Measurements from ENCODE around the gene CCR3. TPM values are rescaled to one million over a fixed set of nuclear protein-coding genes. Genes with fewer than 3 reads are reported as not detected.

Gene CCR3
- total RNA-seq, 4 donors from 2014 or later, result not detected

- intact Hi-C loops (cut with DNase I), result no loop called here
- Histone ChIP-seq H3K9me3 (no peaks in the 10 kb centered on the region), H3K36me3 (no peaks in the 10 kb centered on the region), H3K4me3 (no peak overlapping the region), H3K27me3 (peaks cover 0 to 23% (median 0%) of the 10 kb centered on the region in 4 donors), H3K27ac (no peak overlapping the region), H3K4me1 (peaks cover 0 to 7% (median 0%) of the 10 kb centered on the region in 3 donors)
- TF ChIP-seq CTCF (IDR thresholded peaks at IDR 0.05) (no peak), POLR2A (IDR thresholded peaks at IDR 0.05) (no peak)
- 36 to 55% methylated on average over 3 of the region's 3 CpGs for WGBS, 2 donors
- no peak for DNase-seq
Measured at GRCh38 chr3:46239301-46239938, 2.8 kb upstream of the CCR3 start.

DNA sequence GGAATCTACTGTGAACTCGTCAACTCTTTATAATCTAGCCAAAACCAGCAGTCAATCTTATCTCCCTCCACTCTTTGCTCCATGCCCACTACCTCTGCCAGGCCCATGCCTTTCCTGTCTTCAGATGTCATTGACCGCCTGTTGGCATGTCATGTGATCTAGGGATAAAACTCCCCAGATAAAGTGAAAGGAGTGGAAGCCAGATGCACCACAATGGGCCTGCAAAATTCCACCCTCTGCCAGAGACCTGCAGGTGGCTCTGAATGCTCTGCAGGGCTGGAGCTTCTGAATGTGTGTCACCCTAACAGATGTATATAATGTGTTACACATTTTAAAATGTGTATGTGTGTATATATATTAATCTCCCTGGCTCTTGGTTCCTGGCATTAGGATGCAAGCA is 2.3 kb upstream of the CCR3 start:
- no peaks in the 10 kb centered on the region for H3K9me3 ChIP-seq
- H3K4me3 ChIP-seq, result no peak overlapping the region
- no peaks in the 10 kb centered on the region for H3K36me3 ChIP-seq
- WGBS, 2 donors, result 94 to 98% methylated on average over 2 of the region's 2 CpGs
- DNase-seq, result no peak
- no peak for TF ChIP-seq CTCF (IDR thresholded peaks at IDR 0.05)
- TF ChIP-seq POLR2A (IDR thresholded peaks at IDR 0.05), result no peak
- H3K27me3 ChIP-seq, result peaks cover 0 to 18% (median 0%) of the 10 kb centered on the region in 4 donors
- H3K4me1 ChIP-seq, result peaks cover 0 to 7% (median 0%) of the 10 kb centered on the region in 3 donors
- intact Hi-C loops (cut with DNase I), result no loop called here
- H3K27ac ChIP-seq, result no peak overlapping the region

DNA sequence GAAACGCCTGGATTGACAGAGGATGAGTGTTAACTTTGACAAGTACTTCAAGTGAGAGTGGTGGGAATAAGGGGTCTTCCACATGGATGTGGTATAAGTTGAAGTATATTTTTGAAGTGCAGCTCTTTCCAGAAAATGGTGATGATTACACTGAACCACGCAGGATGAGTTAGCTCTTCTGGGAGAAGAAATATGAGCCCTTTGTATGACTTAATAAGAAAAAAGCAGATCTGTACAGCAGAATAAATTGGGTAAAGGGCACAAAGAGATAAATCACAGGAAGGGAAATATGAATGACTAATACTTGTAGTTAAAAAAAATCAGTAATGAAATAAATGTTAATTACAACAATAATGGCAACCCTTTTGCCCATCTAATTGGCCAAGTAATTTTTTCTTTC is 1.3 kb downstream of the CCR3 start:
- Histone ChIP-seq H3K9me3 (no peaks in the 10 kb centered on the region), H3K27ac (no peak overlapping the region), H3K4me1 (peaks cover 0 to 7% (median 0%) of the 10 kb centered on the region in 3 donors), H3K36me3 (no peaks in the 10 kb centered on the region), H3K4me3 (no peak overlapping the region), H3K27me3 (peaks cover 0 to 3% (median 0%) of the 10 kb centered on the region in 4 donors)
- DNase-seq, result no peak
- WGBS, 2 donors, result 63 to 80% methylated on average over 2 of the region's 2 CpGs
- intact Hi-C loops (cut with DNase I), result no loop called here
- TF ChIP-seq POLR2A (IDR thresholded peaks at IDR 0.05) (no peak), CTCF (IDR thresholded peaks at IDR 0.05) (no peak)

- intact Hi-C loops (cut with DNase I), result no loop called here
- no peak for DNase-seq
Measured at GRCh38 chr3:46245146-46245545, 2.9 kb downstream of the CCR3 start.

More at GRCh38 chr3:46245146-46245545, 2.9 kb downstream of the CCR3 start:
- H3K4me3 ChIP-seq, result no peak overlapping the region
- peaks cover 0 to 3% (median 0%) of the 10 kb centered on the region in 4 donors for H3K27me3 ChIP-seq
- 77 to 82% methylated on average over 3 of the region's 3 CpGs for WGBS, 2 donors
- no peak overlapping the region for H3K27ac ChIP-seq
- no peak for TF ChIP-seq CTCF (IDR thresholded peaks at IDR 0.05)
- no peak for TF ChIP-seq POLR2A (IDR thresholded peaks at IDR 0.05)
- H3K4me1 ChIP-seq, result no peaks in the 10 kb centered on the region
- H3K9me3 ChIP-seq, result no peaks in the 10 kb centered on the region
- no peaks in the 10 kb centered on the region for H3K36me3 ChIP-seq

Data from esophagus squamous epithelium (tissue), 5 donors.